B cell (primary cell): Measurements from ENCODE around the gene CCDC85C. TPM values are rescaled to one million over a fixed set of nuclear protein-coding genes. Genes with fewer than 3 reads are reported as not detected.

Experiments
- ATAC-seq: fragments of 200-7000 bp; cut with Tn5 transposase; one replicate; pipeline ENCODE4 v1.10.0; 2021; ENCODE audit warnings: low read depth, mild to moderate bottlenecking, moderate number of reproducible peaks, moderate library complexity
- CTCF ChIA-PET: fragments of 350-600 bp; sonication (Branson Sonifier 250); formaldehyde crosslinking; loops from one replicate; lab custom pipeline; 2021; ENCODE audit warnings: antibody characterized with exemption, inconsistent platforms; lab: Charles Lee
- POLR2A ChIA-PET: fragments of 350-600 bp; sonication (Branson Sonifier 250); formaldehyde crosslinking; loops from one replicate; lab custom pipeline; 2021; ENCODE audit warnings: antibody characterized with exemption; lab: Charles Lee
- DNase-seq: peaks from one replicate; pipeline ENCODE4 v3.0.0; 2013
- H2AFZ ChIP-seq: 2 replicates; pipeline ENCODE4 v1.6.1; 2012; ENCODE audit warnings: mild to moderate bottlenecking, low read depth, low read length; ENCODE audit not compliant: insufficient read depth, poor library complexity, severe bottlenecking
- H3K27ac ChIP-seq, 2 donors: 1 replicate in 1 of 2; 2 replicates in 1 of 2; pipeline ENCODE4 v1.5.1; 2012 to 2013; ENCODE audit warnings: low read length in 2 of 2, mild to moderate bottlenecking in 2 of 2, moderate library complexity in 1 of 2
- H3K27me3 ChIP-seq, 4 experiments: fragments of 200-600 bp in 1 of 4; sonication (generic) in 1 of 4; replicated peaks in 1 of 4; 1 replicate in 2 of 4; 2 replicates in 2 of 4; pipeline versions ENCODE4 v1.6.1 to v1.7.0; 2013 to 2016; ENCODE audit warnings: low read length in 3 of 4, mild to moderate bottlenecking in 2 of 4, mixed read lengths in 1 of 4, moderate library complexity in 1 of 4; ENCODE audit not compliant: insufficient read depth in 4 of 4, control insufficient read depth in 3 of 4; ENCODE audit errors: control extremely low read depth in 1 of 4
- H3K36me3 ChIP-seq, 2 experiments: replicated peaks in 1 of 2; 1 replicate in 1 of 2; 2 replicates in 1 of 2; pipeline versions ENCODE4 v1.6.1 to v1.7.1; 2013; ENCODE audit warnings: low read length in 1 of 2; ENCODE audit not compliant: insufficient read depth in 2 of 2, control insufficient read depth in 1 of 2; ENCODE audit errors: control extremely low read depth in 1 of 2, extremely low read depth in 1 of 2
- H3K4me1 ChIP-seq, 2 donors: fragments of 200-600 bp in 1 of 2; sonication (generic) in 1 of 2; 1 replicate in 1 of 2; 2 replicates in 1 of 2; pipeline versions ENCODE4 v1.5.1 to v1.6.1; 2013 to 2017; ENCODE audit warnings: low read length in 2 of 2; ENCODE audit not compliant: control insufficient read depth in 2 of 2, insufficient read depth in 2 of 2
- H3K4me2 ChIP-seq: replicated peaks from 2 replicates; pipeline ENCODE3; 2012; ENCODE audit warnings: mild to moderate bottlenecking, low read depth, low read length; ENCODE audit not compliant: poor library complexity, severe bottlenecking
- H3K4me3 ChIP-seq, 5 experiments: fragments of 200-600 bp in 1 of 5; sonication (generic) in 1 of 5; 1 replicate in 3 of 5; 2 replicates in 2 of 5; pipeline versions ENCODE4 v1.5.1 to v1.7.0; 2011 to 2016; ENCODE audit warnings: low read length in 4 of 5, mild to moderate bottlenecking in 4 of 5, low read depth in 2 of 5, control low read depth in 1 of 5, moderate library complexity in 1 of 5; ENCODE audit not compliant: insufficient read depth in 1 of 5; ENCODE audit errors: control extremely low read depth in 1 of 5, extremely low read depth in 1 of 5
- H3K79me2 ChIP-seq: fragments of 200-600 bp; sonication (generic); one replicate; pipeline ENCODE4 v1.6.0; 2016; ENCODE audit warnings: low read length; ENCODE audit not compliant: control insufficient read depth, insufficient read depth
- H3K9ac ChIP-seq: fragments of 200-600 bp; sonication (generic); 2 replicates; pipeline ENCODE4 v1.6.1; 2017; ENCODE audit warnings: mild to moderate bottlenecking, low read length, moderate library complexity
- H3K9me3 ChIP-seq, 3 donors: one replicate each; pipeline versions ENCODE4 v1.6.1 to v1.7.1; 2013; ENCODE audit warnings: low read length in 2 of 3; ENCODE audit not compliant: control insufficient read depth in 2 of 3, insufficient read depth in 1 of 3; ENCODE audit errors: control extremely low read depth in 1 of 3
- H4K20me1 ChIP-seq: 2 replicates; pipeline ENCODE4 v1.6.0; 2012; ENCODE audit warnings: mild to moderate bottlenecking, low read length; ENCODE audit not compliant: insufficient read depth, control insufficient read depth, poor library complexity, severe bottlenecking
- H3K27ac Mint-ChIP-seq: one replicate; pipeline ENCODE4 v1.8.0; 2021; ENCODE audit warnings: mixed read lengths
- H3K27me3 Mint-ChIP-seq: one replicate; pipeline ENCODE4 v1.8.0; 2021; ENCODE audit warnings: mixed read lengths
- H3K4me1 Mint-ChIP-seq: one replicate; pipeline ENCODE4 v1.8.0; 2021; ENCODE audit warnings: mixed read lengths
- H3K4me3 Mint-ChIP-seq: one replicate; pipeline ENCODE4 v1.8.0; 2021; ENCODE audit warnings: mixed read lengths
- H3K9me3 Mint-ChIP-seq: one replicate; pipeline ENCODE4 v1.8.0; 2022; ENCODE audit warnings: mixed read lengths; ENCODE audit not compliant: insufficient read depth
- CTCF ChIP-seq: fragments of 200-600 bp; IDR thresholded peaks from one replicate; pipeline ENCODE4 v1.8.0; 2022; ENCODE audit warnings: antibody characterized with exemption, mild to moderate bottlenecking
- EZH2 ChIP-seq: IDR thresholded peaks from 2 replicates; pipeline ENCODE4 v1.6.1; 2012; ENCODE audit warnings: borderline replicate concordance, low read depth, mild to moderate bottlenecking, moderate library complexity, low read length; ENCODE audit not compliant: insufficient read depth, poor library complexity, severe bottlenecking
- WGBS: methylation state at CpG from one replicate; pipeline ENCODE4 v1.1.5; 2013; ENCODE audit warnings: missing lambda C conversion rate; ENCODE audit not compliant: insufficient coverage; 5-methylcytosine and 5-hydroxymethylcytosine counted together
- intact Hi-C: fragments of 100-400 bp; cut with micrococcal nuclease; formaldehyde crosslinking; loops from one replicate; pipeline ENCODE4 v1.10.0; 2022
- polyA plus RNA-seq: library from polyadenylated mRNA; depleted of rRNA; stranded (reverse); fragments of >200 nt; gene quantifications from 2 replicates; pipeline ENCODE4 v1.2.3, GENCODE V29; 2012
- total RNA-seq, 2 donors: library from RNA; stranded (reverse); fragments of 120-200 nt in 1 of 2; gene quantifications; 1 replicate in 1 of 2; 2 replicates in 1 of 2; pipeline versions ENCODE4 v1.2.3 to v1.2.4, GENCODE V29; 2013 to 2022

Gene CCDC85C
- total and polyA plus RNA-seq, 2 donors (not counting 1 experiment from before 2014, with no cell fraction given): 0.52 to 2.7 TPM

GRCh38 chr14:99468836-99469592 is 135.0 kb downstream of the CCDC85C start:
- peaks cover 12% of the 10 kb centered on the region for H3K4me1 Mint-ChIP-seq
- Histone ChIP-seq H3K27me3 (no peaks in the 10 kb centered on the region), H3K36me3 (peaks cover 0 to 12% of the 10 kb centered on the region in 2 experiments), H3K4me1 (no peaks in the 10 kb centered on the region), H3K4me3 (no peak overlapping the region), H3K9ac (no peak overlapping the region), H4K20me1 (peaks cover 78% of the 10 kb centered on the region), H3K9me3 (no peaks in the 10 kb centered on the region), H3K79me2 (peaks cover 82% of the 10 kb centered on the region), H3K4me2 (no peak overlapping the region), H2AFZ (no peak overlapping the region), H3K27ac (no peak overlapping the region)
- ChIA-PET POLR2A (no interaction called here), CTCF (no interaction called here)
- no peaks in the 10 kb centered on the region for H3K9me3 Mint-ChIP-seq
- intact Hi-C loops: no loop called here
- ATAC-seq (no peak), DNase-seq (no peak)
- WGBS: 100% methylated on average over 1 of the region's 8 CpGs
- H3K27me3 Mint-ChIP-seq: no peaks in the 10 kb centered on the region
- H3K27ac Mint-ChIP-seq: no peak overlapping the region
- TF ChIP-seq EZH2 (no peak), CTCF (no peak)
- H3K4me3 Mint-ChIP-seq: no peak overlapping the region

- Histone ChIP-seq H3K4me1 (no peaks in the 10 kb centered on the region), H3K9me3 (no peaks in the 10 kb centered on the region), H3K79me2 (peaks cover 73% of the 10 kb centered on the region), H4K20me1 (peaks cover 69% of the 10 kb centered on the region), H3K27ac (no peak overlapping the region), H3K27me3 (no peaks in the 10 kb centered on the region), H3K4me2 (no peak overlapping the region), H2AFZ (no peak overlapping the region), H3K36me3 (peaks cover 5 to 17% of the 10 kb centered on the region in 2 experiments), H3K4me3 (no peak overlapping the region), H3K9ac (no peak overlapping the region)
- Mint-ChIP-seq H3K4me1 (peaks cover 12% of the 10 kb centered on the region), H3K9me3 (no peaks in the 10 kb centered on the region), H3K27me3 (no peaks in the 10 kb centered on the region), H3K4me3 (no peak overlapping the region), H3K27ac (no peak overlapping the region)
- DNase-seq (no peak), ATAC-seq (no peak)
- TF ChIP-seq CTCF: no peak
- TF ChIP-seq EZH2: no peak
- ChIA-PET CTCF (no interaction called here), POLR2A (no interaction called here)
- intact Hi-C loops: no loop called here
- WGBS: 51% methylated on average over 2 of the region's 4 CpGs
Measured at GRCh38 chr14:99468081-99468480, 135.9 kb downstream of the CCDC85C start.
